GM10266 (cell line): ENCODE measurements around the gene PIGV.
A peak's percentile ranks its signal among the peaks of the same experiment; 100 is the strongest.

Experiments
- DNase-seq: peaks from one replicate; pipeline ENCODE4 v3.0.0; 2012; ENCODE audit errors: extremely low spot score
- TF ChIP-seq, protein P1 (sequence below): IDR thresholded peaks from 2 replicates; pipeline ENCODE4 v1.5.1; 2012; ENCODE audit warnings: mild to moderate bottlenecking, low read depth; ENCODE audit not compliant: control insufficient read depth, insufficient read depth; ENCODE audit errors: missing control alignments

PIGV gene

DNA sequence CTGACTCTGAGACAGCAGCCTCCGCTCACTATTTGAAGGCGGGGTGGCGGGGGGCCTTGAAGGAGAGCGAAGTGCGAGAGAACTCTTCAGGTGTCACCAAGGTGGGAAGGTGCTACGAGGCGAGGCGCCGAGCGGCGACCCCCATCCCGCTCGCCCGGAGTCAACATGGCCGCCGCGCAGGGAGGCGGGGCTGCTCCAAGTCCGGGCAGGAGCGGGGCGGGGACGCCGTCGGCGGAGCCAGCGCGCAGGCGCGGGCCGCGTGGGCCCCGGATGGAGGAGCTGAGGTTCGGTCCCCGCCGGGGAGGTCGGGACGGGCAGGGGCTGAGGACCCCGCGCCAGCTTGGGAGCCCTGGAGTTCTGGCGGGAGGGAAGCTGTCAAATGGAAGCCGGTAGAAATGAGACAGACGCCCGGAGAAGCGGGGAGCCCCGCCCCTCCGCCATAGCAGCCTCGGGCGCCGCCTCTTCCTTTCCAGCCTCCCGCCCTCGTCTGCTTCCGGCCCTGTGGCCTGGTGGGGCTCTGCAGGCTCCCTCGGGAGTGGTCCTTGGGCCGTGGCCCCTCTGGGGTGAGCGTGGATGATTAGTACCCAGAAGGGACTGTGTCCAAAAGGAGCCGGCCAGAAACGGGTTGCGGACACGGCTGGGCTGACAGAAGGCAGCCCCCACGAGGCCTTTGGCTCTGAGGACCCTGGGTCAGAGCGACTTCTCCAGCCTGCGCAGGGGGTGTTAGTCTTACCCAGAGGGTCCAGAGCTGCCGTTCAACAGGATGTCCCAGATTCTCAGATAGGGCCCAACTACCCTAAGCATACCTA is at the start of gene PIGV:
PIGV (plus strand) TSS at position 245 of the 809 bp plus-strand sequence. CDS start 2,866 bp downstream, outside the sequence.
- DNase-seq = peak; percentile 90
- TF ChIP-seq, protein P1, sequence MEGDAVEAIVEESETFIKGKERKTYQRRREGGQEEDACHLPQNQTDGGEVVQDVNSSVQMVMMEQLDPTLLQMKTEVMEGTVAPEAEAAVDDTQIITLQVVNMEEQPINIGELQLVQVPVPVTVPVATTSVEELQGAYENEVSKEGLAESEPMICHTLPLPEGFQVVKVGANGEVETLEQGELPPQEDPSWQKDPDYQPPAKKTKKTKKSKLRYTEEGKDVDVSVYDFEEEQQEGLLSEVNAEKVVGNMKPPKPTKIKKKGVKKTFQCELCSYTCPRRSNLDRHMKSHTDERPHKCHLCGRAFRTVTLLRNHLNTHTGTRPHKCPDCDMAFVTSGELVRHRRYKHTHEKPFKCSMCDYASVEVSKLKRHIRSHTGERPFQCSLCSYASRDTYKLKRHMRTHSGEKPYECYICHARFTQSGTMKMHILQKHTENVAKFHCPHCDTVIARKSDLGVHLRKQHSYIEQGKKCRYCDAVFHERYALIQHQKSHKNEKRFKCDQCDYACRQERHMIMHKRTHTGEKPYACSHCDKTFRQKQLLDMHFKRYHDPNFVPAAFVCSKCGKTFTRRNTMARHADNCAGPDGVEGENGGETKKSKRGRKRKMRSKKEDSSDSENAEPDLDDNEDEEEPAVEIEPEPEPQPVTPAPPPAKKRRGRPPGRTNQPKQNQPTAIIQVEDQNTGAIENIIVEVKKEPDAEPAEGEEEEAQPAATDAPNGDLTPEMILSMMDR = no peak

DNA sequence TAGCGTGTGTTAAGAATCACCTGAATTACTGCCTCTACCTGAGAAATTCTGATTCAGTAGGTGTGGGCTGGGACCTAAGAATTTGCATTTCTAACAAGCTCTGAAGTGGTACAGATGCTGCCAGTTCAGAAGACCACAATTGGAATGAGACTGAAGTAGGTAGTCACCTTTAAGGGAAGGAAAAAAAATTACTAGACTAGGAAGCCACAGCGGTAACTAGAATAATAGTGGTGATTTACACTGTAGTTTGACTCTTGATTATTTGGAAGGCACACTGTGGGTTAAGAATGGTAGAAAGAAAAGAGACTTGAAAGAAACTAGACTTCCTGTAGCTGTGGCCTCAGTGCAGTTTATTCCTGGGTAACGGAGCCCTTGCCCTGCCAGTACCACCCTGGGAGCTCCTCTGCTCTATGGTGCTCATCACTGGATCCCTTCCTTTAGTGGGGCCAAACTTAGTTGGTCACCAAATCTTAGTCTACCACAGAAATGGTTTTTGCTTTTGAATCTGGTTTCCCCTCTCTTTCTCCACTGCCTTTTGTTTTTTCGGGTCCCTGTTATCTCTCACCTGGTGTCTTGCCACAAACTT is 48.3 kb upstream of the PIGV start:
- DNase-seq = no peak
- TF ChIP-seq, protein P1 = no peak

DNA sequence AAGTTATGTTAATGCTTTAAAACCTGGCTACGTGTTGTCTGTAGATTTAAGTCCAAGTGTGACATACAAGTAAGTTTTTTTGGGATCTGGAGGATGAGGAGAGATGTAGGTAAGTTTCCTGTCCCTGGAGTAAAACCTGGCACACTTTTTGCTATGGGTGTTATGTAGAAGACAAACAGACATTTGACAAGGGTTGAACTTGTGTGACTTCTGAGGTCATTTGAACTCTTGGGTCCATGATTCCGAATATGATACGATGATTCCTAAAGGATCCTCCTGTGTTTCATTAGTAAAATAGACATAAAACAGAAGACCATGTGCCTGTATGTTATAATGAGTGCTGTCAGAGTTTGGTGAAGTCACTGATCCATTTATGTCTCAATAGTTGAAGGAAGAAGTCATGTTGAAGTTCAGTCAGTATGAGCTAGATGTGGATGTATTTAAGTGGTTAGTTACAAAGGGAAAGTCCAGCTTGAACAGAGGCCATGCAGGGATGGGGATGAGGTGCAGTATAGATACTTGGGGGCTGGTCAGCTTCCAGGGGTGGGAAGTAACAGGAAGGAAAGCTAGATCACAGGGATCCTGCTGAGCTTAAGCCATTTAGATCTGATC is 47.6 kb upstream of the PIGV start:
- DNase-seq = no peak
- TF ChIP-seq, protein P1 = no peak

DNA sequence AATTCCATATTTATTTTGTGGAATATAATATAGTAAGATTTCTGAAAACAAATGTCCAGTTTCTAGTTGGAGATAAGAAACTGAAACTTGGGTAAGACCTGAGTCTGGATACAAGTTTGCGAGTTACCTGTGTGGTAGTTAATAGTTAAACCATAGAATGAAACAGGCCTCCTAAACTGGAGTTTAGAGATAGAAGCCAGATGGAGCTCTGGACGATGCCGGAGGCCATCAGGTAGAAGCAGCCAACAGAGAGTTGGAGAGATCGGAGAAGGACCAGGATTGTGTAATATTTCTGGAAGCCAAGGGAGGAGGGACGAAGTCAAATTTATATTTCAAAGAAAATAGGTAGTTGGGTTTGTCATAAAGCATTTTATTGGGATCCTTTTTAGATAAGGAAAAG is 46.8 kb upstream of the PIGV start:
- no peak for DNase-seq
- TF ChIP-seq, protein P1 = no peak

DNA sequence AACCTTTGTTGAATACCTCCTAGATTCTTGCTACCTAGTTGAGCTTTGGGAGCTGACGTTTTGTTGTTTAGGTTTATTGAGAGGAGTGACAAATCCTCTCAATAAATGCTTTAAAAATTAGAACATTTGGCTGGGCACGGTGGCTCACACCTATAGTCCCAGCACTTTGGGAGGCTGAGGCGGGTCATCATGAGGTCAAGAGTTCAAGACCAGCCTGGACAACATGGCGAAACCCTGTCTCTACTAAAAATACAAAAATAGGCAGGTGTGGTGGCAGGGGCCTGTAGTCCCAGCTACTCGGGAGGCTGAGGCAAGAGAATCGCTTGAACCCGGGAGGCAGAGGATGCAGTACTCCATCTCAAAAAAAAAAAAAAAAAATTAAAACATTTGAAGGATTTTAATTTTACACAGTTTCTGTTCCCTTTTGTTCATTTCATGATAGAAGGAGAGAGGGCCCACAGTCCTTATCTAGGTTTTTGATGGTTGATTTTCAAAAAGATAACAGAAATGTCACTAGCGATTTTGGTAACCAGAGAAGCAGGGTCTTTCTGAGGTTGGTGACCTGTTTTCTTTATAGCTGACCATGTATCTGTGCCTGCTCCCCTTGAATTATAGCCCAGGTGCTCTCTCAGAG is 44.2 kb upstream of the PIGV start:
- TF ChIP-seq, protein P1 = no peak
- DNase-seq = no peak

DNA sequence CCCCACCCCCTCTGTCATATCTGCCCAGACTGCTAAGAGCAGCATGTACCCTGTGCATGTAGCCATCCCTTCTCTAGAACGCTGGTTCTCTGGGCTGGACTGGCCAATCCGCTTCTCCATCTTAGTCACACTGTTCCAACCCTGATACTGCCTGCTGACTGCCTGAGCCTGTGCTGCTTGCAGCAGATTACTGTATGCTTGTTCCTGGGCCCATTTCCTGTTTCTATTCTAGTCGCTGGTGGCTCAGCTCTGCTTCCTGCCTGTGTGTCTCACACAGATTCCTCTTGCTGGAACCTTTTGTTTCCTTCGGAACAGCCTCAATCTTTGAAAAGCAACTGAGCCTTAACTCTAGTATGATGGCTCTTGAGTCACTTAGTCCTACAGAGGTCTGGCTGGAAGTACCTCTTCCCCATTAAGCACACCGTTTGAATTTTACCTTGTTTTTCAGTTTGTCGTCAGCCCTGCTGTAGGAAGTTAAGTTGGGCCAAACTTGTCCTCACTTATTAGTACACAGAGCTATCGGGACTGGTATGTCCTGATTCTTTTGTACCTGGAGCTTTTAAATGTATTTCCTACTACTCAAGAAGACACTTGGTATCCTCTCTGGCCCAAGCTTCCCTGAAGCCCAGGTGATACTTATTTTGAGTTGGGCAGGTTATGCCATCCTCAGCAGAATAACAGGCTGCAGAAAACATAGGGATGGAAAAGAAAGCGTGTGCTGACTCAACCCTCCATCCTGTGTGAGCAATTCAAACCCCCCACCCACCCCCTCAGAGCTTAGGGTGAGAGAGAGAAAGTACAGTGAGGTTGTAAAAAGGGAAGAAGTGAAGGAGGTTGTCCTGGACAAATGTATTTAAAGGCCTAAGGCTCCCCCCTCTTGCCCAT is 43.4 kb upstream of the PIGV start:
- DNase-seq = peak; percentile 83
- TF ChIP-seq, protein P1 = no peak
